GM12874 (cell line): Measurements from ENCODE around the gene ERVV-1.
A peak's percentile ranks its signal among the peaks of the same experiment; 100 is the strongest.

Experiments
- TF ChIP-seq, protein P1 (sequence below): IDR thresholded peaks from 2 replicates; pipeline ENCODE4 v1.5.1; 2011; ENCODE audit warnings: low read depth, mild to moderate bottlenecking, control low read depth, low read length, moderate library complexity; ENCODE audit not compliant: insufficient read depth

Gene ERVV-1

GRCh38 chr19:53007606-53008005, 6.1 kb upstream of the ERVV-1 start:
- TF ChIP-seq, protein P1, sequence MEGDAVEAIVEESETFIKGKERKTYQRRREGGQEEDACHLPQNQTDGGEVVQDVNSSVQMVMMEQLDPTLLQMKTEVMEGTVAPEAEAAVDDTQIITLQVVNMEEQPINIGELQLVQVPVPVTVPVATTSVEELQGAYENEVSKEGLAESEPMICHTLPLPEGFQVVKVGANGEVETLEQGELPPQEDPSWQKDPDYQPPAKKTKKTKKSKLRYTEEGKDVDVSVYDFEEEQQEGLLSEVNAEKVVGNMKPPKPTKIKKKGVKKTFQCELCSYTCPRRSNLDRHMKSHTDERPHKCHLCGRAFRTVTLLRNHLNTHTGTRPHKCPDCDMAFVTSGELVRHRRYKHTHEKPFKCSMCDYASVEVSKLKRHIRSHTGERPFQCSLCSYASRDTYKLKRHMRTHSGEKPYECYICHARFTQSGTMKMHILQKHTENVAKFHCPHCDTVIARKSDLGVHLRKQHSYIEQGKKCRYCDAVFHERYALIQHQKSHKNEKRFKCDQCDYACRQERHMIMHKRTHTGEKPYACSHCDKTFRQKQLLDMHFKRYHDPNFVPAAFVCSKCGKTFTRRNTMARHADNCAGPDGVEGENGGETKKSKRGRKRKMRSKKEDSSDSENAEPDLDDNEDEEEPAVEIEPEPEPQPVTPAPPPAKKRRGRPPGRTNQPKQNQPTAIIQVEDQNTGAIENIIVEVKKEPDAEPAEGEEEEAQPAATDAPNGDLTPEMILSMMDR: no peak

DNA sequence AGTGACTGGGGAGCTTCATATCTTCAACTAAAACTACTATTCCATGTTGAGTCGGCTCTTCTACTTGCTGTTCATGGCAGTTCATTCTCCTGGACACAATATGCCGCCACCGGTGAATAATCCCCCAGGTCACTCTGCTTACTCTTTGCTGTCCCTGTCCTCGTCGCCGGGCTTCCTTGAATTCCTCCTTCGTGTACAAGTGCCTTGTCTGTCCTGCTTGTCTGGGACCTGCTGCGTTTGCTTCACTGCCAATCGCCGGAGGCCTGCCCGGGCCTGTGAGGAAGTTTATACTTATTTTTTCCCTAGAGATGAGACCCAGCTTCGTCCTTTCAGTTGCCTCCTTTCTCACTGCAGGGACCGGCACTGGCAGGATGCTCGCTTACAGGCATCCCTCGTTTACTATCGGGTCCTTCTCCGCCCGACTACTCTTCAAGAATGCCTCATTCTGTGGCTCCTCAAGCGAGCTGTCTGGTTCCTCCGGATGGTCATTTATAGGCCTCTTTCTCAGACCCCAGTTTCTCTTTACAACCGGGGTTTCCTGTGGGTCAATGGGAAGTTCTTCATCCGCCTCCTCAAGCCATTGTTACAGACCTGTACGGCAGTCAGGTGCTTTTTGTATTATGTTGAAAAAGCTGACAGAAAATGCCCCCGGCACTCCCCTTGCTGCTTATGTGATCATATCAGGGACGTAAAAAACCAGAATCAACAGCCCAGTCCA, 5.5 kb upstream of the ERVV-1 start:
- TF ChIP-seq, protein P1: no peak

DNA sequence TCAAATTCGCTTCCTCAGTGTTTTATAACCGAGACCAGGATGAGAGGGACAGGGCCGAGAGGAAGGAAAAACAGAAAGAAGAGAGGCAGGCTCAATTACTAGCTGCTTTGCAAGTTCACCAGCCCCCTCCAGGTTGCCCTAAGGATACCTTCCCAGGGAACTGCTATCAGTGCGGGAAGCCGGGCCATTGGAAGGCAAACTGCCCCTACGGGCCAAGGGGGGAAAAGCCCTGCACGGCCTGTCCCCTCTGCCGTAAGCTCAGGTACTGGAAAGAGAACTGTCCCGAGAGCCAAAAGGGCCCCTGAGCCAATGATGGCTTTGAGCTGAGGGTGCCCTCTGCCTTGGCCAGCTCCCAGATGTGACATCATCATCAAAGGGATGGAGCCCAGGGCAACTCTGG, 3.2 kb upstream of the ERVV-1 start:
- TF ChIP-seq, protein P1: no peak

DNA sequence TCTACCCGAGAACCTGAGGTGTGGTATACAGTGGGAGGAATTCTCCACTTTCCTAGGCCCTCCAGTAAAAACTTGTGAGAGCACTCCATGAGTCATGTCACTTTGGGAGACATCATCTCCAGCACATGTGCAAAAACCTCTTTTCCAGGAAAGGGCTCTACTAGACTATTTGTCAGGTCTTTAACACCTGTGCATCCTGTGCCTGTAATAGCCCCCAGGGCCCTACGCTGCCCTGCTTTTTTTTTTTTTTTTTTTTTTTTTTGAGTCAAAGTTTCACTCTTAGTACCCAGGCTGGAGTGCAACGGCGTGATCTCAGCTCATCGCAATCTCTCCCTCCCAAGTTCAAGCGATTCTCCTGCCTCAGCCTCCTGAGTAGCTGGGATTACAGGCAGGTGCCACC, 1.7 kb upstream of the ERVV-1 start:
- TF ChIP-seq, protein P1: no peak

DNA sequence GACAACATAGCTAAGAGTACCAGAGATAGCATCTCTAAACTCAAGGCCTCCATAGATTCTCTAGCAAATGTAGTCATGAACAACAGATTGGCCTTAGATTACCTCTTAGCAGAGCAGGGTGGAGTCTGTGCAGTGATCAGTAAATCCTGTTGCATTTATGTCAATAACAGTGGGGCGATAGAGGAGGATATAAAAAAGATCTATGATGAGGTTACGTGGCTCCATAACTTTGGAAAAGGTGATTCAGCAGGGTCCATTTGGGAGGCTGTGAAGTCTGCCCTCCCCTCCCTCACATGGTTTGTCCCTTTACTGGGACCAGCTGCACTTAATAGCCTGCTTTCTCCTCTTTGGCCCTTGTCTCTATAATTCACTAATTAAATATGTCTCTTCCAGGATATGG, 1.4 kb downstream of the ERVV-1 start:
- TF ChIP-seq, protein P1: no peak

GRCh38 chr19:53015730-53016129, 2.0 kb downstream of the ERVV-1 start:
- TF ChIP-seq, protein P1: no peak

DNA sequence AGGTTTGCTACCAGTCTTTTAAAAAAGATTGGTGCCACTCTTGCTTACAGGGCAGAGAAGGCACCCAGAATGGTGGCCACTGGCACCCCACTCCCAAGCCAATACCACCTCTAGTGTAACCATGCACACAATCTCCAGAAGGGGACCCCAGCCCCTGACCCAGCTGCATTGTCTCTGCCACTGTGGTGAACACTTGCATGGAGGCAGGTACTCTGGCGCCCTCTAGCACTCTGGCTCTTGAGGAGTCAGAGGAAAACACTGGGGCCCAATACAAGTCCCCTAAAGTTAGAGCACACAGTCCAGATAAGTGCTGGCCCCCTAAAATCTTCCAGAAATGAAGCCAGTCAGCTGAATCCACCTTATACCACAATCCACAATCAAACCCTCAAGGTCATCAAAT, 6.0 kb downstream of the ERVV-1 start:
- TF ChIP-seq, protein P1: 0 out of 2 replicates have a peak, but pooled peaks have one; percentile 7
